GM18868 (cell line): ENCODE results near the gene SFMBT1.
A peak's percentile ranks its signal among the peaks of the same experiment; 100 is the strongest.

Source experiments
- ATAC-seq: cut with Tn5 transposase; IDR thresholded peaks from one replicate; pipeline ENCODE4 v1.9.1; 2021; ENCODE audit warnings: mild to moderate bottlenecking, moderate library complexity; ENCODE audit not compliant: unreplicated experiment

Gene SFMBT1

GRCh38 chr3:53003320-53003719 is 42.6 kb downstream of the SFMBT1 start:
- ATAC-seq: no peak

DNA sequence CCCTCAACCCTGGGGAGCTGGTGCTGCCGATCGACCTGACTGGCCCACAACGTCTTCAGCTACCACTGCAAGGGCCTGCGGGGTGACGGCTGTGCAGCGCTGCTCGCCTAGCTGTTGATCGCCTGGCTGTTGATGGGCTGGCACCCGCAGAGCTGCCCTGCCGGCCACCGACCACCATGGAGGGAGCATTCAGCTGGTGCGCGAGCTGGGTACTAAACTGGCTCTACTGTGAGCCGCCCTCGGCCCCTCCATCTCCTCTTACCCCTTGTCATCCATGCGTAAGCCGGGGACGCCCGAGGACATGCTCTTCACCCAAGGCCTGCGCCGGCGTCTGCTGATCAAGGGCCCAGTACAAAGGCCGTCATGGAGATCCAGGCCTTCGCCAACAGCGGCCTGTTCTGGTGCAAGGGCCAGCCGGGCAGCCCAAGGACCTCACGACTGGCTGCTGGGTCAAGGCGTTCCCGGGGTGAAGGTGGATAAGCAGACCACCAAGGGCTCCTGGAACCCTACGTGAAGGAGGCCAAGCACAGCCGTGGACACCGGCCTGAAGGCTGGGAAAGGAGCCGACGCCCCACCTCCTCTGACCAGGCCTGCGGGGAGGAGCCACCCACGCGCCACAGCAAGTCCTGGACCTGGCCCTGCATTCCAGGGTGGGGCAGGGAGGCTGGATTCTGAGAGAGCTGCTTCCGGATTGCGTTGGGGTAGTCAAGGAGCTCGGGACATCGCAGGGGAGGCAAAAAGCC is 46.9 kb downstream of the SFMBT1 start:
- no peak for ATAC-seq

GRCh38 chr3:52990637-52991036 is 55.2 kb downstream of the SFMBT1 start:
- no peak for ATAC-seq

GRCh38 chr3:52986938-52987337 is 58.9 kb downstream of the SFMBT1 start:
- ATAC-seq: no peak

DNA sequence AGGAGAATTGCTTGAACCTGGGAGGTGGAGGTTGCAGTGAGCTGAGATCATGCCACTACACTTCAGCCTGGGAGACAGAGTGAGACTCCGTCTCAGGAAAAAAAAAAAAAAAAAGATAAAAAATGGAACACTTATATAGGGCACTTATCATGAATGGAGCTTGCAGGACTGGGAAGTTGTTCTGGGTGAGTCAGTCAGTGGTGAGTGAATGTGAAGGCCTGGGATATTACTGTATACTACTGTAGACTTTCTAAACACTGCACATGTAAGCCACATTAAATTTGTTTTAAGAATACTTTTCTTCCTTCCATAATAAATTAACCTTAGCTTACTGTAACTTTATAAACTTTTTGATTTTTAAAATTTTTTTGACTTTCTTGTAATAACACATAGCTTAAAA is 59.8 kb downstream of the SFMBT1 start:
- ATAC-seq: no peak

DNA sequence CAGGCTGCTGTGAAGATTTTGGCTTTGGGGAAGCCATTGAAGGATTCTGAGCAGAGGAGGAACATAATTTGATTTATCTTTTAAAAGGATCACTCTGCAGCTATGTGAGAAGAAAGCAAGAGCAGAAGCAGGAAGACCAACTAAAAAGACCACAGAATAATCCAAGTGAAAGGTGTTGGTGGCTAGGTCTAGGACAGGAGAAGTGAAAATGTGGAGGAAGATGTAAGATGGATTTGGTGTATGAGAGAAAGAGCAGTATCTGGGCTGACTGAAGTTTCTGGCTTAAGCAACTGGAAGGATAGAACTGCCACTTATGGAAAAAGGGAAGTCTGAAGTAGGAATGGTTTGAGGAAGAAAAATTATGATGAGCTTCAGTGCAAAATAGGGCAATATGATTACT is 62.0 kb downstream of the SFMBT1 start:
- peak; percentile 24 for ATAC-seq

GRCh38 chr3:52983336-52983807 is 62.5 kb downstream of the SFMBT1 start:
- ATAC-seq: peak; percentile 93

DNA sequence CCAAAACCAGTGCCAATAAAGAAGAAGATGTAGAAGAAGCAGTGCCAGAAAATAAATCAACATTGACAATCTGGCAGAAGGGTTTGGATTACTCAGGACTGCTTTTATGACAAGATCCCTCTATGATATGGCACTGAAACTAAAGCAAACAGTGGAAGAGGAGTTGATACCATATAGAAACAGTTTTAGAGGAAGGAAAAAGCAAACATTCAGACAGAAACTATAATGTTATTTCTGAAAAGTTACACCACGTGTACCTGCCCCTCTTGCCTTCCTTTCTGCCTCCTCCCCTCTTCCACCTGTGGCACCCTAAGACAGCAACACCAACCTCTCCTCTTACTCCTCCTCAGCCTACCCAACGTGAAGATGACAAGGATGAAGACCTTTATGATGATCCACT is 63.0 kb downstream of the SFMBT1 start:
- peak; percentile 30 for ATAC-seq

GRCh38 chr3:52979190-52979983 is 66.5 kb downstream of the SFMBT1 start:
- ATAC-seq: no peak

DNA sequence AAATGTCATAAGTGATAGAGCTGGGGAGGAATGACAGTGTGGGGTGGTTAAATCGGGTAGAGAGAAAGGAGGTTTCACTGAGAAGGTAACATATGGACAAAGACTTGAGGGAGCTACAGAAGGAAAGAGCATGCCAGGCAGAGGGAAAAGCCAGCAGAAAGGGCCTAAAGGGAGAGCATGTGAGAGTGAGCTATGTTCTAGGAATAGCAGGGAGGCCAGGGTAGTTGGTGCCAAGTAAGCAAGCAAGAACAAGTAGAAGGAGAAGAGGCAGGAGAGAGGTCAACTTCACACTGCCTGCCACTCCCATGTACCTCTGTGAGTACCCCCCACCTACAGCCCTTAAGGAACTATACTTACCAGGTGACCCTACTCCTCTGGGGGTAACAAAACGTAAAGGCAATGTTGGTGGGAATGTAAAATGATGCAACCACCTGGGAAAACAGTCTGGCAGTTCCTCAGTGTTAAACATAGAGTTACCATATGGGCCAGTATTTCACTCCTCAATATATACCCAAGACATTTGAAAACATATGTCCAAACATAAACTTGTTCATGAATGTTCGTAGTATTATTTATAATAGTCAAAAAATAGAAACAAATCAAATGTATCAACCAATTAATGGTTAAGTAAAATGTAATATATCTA is 67.6 kb downstream of the SFMBT1 start:
- ATAC-seq: no peak

DNA sequence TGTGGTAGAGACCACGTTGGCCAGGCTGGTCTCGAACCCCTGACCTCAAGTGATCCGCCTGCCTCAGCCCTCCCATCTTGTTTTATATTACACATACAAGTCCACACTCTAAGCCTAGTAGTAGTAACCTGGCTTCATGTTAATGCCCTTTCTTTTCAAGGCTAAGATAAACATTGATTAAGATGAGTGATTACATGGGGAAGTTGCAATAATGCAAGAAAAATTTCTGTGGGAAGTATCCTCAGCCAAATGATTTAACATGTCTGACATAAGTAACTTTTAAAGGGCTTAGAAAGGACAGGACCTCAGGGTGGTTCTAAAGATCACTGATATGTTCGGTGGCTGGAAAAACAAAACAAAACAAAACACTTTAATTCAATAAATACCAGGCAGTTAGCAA is 72.1 kb downstream of the SFMBT1 start:
- no peak for ATAC-seq

DNA sequence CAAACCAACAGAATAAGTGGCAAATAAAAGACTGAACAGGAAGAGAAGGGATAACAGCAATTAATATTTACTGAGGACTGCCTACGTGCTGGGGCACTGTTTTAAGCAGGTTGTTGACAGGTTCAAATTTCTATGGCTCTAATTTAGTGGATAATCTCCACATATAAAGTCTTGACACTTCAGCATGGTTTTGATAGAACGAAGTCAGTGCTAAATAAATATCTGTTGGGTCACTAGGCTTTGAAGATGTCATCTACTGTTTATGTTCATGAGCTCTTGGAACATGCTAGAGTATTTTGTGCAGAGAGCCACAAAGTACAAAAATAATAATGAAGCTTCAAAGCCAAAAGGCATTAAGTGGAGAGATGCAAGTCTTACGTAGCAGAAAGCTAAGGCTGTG is 74.0 kb downstream of the SFMBT1 start:
- no peak for ATAC-seq

GRCh38 chr3:52967398-52967797 is 78.5 kb downstream of the SFMBT1 start:
- ATAC-seq: no peak

GRCh38 chr3:52962160-52962559 is 83.7 kb downstream of the SFMBT1 start:
- no peak for ATAC-seq

GRCh38 chr3:52959773-52960172 is 86.1 kb downstream of the SFMBT1 start:
- no peak for ATAC-seq

- no peak for ATAC-seq
Observed at GRCh38 chr3:52939600-52939999, 106.3 kb downstream of the SFMBT1 start.

- ATAC-seq: peak; percentile 60
Observed at GRCh38 chr3:52934630-52935530, 111.0 kb downstream of the SFMBT1 start.

GRCh38 chr3:52931889-52932288 is 114.0 kb downstream of the SFMBT1 start:
- no peak for ATAC-seq

DNA sequence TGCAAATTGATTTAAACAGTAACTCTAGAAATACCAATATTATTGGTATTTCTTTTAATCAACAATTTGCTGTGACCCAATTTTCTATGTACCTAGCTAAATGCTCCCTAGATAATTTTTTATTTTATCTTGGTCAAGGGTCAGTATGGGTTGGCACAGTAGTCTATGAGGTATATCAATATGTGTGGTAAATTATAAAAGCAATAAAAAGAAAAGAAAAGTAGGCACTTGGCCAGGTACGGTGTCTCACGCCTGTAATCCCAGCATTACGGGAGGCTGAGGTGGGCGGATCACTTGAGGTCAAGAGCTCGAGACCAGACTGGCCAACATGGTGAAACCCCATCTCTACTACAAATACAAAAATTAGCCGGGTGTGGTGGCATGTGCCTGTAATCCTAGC is 114.5 kb downstream of the SFMBT1 start:
- ATAC-seq: no peak

DNA sequence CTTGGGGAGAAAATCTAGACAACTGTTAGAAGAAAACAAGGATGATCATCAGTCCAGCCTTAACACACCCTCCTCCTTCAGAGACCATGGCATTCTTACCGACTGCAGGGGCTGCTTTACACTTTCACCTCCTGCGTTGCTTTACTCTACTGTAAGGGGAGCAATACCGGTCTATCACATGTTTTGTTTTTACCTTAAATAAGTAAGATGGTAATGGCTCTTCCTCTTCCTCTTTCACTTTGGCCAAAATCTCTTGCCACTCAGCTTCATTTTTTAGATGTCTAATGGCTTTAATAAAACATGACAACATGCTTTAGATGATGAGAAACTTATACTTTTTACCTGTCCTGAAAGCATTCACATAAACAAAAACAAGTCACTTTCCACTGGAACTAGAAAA is 115.1 kb downstream of the SFMBT1 start:
- ATAC-seq: no peak

GRCh38 chr3:52926554-52926953 is 119.3 kb downstream of the SFMBT1 start:
- no peak for ATAC-seq
